Ovary (tissue), 9 donors: ENCODE data around the gene COL7A1. TPM values are rescaled to one million over a fixed set of nuclear protein-coding genes. Genes with fewer than 3 reads are reported as not detected.

ENCODE experiments used
- DNase-seq, 5 donors: peaks; one replicate each; pipeline ENCODE4 v3.0.0-alpha.2; 2019 to 2020
- H3K27ac ChIP-seq, 2 donors: fragments of 200-600 bp; one replicate each; pipeline versions ENCODE4 v1.5.1 to v1.8.0; 2019 to 2022
- H3K27me3 ChIP-seq: fragments of 200-600 bp; one replicate; pipeline ENCODE4 v1.8.0; 2022
- H3K36me3 ChIP-seq: fragments of 200-600 bp; sonication (generic); one replicate; pipeline ENCODE4 v1.5.1; 2019
- H3K4me1 ChIP-seq: one replicate; pipeline ENCODE4 v1.8.1; 2013; ENCODE audit warnings: mild to moderate bottlenecking, moderate library complexity; ENCODE audit not compliant: insufficient read depth
- H3K4me3 ChIP-seq: fragments of 200-600 bp; sonication (generic); one replicate; pipeline ENCODE4 v1.5.1; 2017
- H3K9me3 ChIP-seq, 2 donors: fragments of 200-600 bp in 1 of 2; sonication (generic) in 1 of 2; one replicate each; pipeline versions ENCODE4 v1.5.1 to v1.8.1; 2013 to 2019; ENCODE audit warnings: mild to moderate bottlenecking in 1 of 2, moderate library complexity in 1 of 2
- EP300 ChIP-seq: sonication (generic); formaldehyde crosslinking; IDR thresholded peaks from one replicate; pipeline ENCODE4 v1.6.1; 2017; ENCODE audit warnings: antibody characterized with exemption
- POLR2A ChIP-seq: fragments of 450-650 bp; IDR thresholded peaks from one replicate; pipeline ENCODE4 v1.6.1; 2017; ENCODE audit warnings: antibody characterized with exemption, mild to moderate bottlenecking, moderate library complexity
- WGBS, 3 donors: extraction: QIAGEN DNeasy Blood & Tissue Kit in 1 of 3; methylation state at CpG; one replicate each; pipeline versions ENCODE4 v1.1.5 to v1.1.7; 2013 to 2017; 5-methylcytosine and 5-hydroxymethylcytosine counted together
- intact Hi-C, 4 donors: fragments of 100-400 bp; cut with DNase I; formaldehyde crosslinking; loops; one replicate each; pipeline versions ENCODE4 v1.11.0 to v1.15.1; 2022 to 2023
- polyA plus RNA-seq, 2 donors: library from polyadenylated mRNA; stranded (reverse); fragments of 200-250 nt in 1 of 2; fragments of 350-450 nt in 1 of 2; fragmentation: Illumina TruSeq in 1 of 2; extraction: RNeasy Lipid Tissue Mini Kit (QIAGEN cat#74804) in 1 of 2; gene quantifications; one replicate each; pipeline ENCODE4 v1.2.3, GENCODE V29; 2013 to 2014
- total RNA-seq, 7 donors: library from RNA; depleted of rRNA in 2 of 7; stranded (reverse); fragments of >200 nt in 2 of 7; fragmentation: NEBNext Ultra II Directional in 3 of 7; extraction: Animal tissue kit (Norgen Biotek cat#: 25700) in 3 of 7; gene quantifications; one replicate each; pipeline versions ENCODE4 v1.1.0 to v1.2.4, GENCODE V29; 2016 to 2023
- TF ChIP-seq, protein P1 (sequence below), 3 donors: fragments of 450-650 bp in 2 of 3; fragments of 200-600 bp in 1 of 3; IDR thresholded peaks; one replicate each; pipeline versions ENCODE4 v1.5.1 to v1.8.0; 2016 to 2022; ENCODE audit warnings: antibody characterized with exemption in 3 of 3, mild to moderate bottlenecking in 1 of 3
- donor health status: DM: no; HTN: no; CAD: no; lungs with moderate emphysema.
- donor health status: DM: no; HTN: no; CAD: no.
- donor health status: Bipolar disorder and iron deficiency.
- donor health status: DM: yes; HTN: yes; CAD: no.
- donor health status: DM: no; HTN: no; CAD: no.
- donor health status: DM: yes; HTN: yes; CAD: no.

COL7A1 gene
- total and polyA plus RNA-seq, 9 donors = 1.1 to 18.4 (median 8.3) TPM

DNA sequence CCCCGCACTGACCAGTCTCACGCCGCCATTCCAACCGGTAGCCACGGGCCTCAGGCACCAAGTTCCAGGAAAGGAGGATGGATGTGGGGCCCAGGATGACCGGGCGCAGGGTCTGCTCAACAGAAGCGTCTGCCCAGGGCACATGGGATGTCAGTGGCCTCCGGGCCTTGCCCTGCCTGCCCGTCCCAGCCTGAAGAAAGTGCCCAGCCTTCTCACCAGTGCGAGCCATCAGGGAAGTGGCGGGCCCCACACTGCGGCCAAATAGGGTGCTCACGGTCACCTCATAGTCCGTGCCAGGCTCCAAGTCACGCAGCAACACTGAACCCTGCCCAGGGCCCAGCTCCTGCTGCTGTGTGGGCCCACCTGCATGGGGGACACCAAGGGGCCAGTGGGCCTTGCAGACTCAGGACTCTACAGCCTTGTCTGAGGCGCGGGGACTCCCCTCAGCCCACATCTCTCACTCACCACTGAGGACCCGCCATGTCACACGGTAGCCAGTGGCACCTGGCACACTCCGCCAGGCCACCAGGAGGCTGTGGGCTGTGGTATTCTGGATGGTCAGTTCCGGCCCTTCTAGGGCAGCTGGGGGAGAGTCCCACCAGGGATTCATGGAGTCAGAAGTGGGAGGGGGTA lies 3.1 kb downstream of the COL7A1 start:
- Histone ChIP-seq H3K4me3 (no peak overlapping the region), H3K36me3 (no peaks in the 10 kb centered on the region), H3K4me1 (peaks cover 10% of the 10 kb centered on the region), H3K27me3 (no peaks in the 10 kb centered on the region), H3K9me3 (no peaks in the 10 kb centered on the region), H3K27ac (no peak overlapping the region)
- TF ChIP-seq EP300 = no peak
- TF ChIP-seq POLR2A = no peak
- TF ChIP-seq, protein P1, sequence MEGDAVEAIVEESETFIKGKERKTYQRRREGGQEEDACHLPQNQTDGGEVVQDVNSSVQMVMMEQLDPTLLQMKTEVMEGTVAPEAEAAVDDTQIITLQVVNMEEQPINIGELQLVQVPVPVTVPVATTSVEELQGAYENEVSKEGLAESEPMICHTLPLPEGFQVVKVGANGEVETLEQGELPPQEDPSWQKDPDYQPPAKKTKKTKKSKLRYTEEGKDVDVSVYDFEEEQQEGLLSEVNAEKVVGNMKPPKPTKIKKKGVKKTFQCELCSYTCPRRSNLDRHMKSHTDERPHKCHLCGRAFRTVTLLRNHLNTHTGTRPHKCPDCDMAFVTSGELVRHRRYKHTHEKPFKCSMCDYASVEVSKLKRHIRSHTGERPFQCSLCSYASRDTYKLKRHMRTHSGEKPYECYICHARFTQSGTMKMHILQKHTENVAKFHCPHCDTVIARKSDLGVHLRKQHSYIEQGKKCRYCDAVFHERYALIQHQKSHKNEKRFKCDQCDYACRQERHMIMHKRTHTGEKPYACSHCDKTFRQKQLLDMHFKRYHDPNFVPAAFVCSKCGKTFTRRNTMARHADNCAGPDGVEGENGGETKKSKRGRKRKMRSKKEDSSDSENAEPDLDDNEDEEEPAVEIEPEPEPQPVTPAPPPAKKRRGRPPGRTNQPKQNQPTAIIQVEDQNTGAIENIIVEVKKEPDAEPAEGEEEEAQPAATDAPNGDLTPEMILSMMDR (IDR thresholded peaks at IDR 0.05) = no peak
- DNase-seq = no peak
- intact Hi-C loops = no loop called here
- 91 to 97% (median 92%) methylated on average over 19 to 22 of the region's 22 CpGs for WGBS, 3 donors

DNA sequence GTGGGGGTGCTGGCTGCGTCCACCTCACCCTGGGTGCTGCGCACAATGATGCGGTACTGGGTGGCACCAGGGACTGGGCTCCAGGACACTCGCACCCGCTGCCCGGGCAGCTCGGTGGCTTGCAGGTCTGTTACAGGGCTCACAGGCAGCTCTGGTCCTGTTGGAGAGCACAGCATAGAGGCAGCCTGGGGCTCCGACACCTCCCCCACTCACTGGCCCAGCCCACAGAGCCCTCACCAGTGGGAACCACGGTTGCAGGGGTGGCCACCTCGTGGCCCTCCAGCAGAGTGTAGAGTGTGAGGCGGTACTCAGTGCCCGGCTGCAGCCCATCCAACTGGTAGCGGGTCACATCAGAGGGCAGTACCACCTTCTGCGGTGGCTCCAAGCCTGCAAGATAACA lies 3.7 kb downstream of the COL7A1 start:
- DNase-seq = no peak
- Histone ChIP-seq H3K4me1 (peaks cover 10% of the 10 kb centered on the region), H3K4me3 (no peak overlapping the region), H3K27ac (no peak overlapping the region), H3K27me3 (no peaks in the 10 kb centered on the region), H3K36me3 (no peaks in the 10 kb centered on the region), H3K9me3 (no peaks in the 10 kb centered on the region)
- TF ChIP-seq POLR2A = no peak
- TF ChIP-seq, protein P1 (IDR thresholded peaks at IDR 0.05) = no peak
- TF ChIP-seq EP300 = no peak
- intact Hi-C loops = no loop called here
- WGBS, 3 donors = 89 to 97% (median 90%) methylated on average over 14 of the region's 14 CpGs

DNA sequence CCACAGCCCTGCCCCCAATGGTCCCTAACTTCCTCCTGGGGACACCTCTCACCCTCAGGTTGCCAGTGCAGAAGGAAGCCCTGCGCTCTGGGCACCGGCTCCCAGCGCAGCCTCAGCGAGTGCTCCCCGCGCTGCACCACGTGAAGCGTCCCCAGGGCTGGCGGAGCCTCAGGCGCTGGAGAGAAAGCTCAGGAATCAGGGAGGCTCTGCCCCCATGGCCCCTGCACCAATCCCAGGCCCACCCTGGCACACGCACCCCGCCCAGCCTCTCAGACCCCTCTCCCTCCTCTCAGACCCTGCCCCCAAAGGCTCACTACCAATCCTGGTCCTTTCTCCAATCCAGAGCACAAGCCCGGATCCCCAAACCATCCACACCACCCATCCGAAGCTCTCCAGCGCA lies 6.9 kb downstream of the COL7A1 start:
- WGBS, 3 donors = 83 to 94% (median 91%) methylated on average over 15 of the region's 15 CpGs
- TF ChIP-seq, protein P1 (IDR thresholded peaks at IDR 0.05) = no peak
- no peak for TF ChIP-seq POLR2A
- no peak for TF ChIP-seq EP300
- no peak for DNase-seq

DNA sequence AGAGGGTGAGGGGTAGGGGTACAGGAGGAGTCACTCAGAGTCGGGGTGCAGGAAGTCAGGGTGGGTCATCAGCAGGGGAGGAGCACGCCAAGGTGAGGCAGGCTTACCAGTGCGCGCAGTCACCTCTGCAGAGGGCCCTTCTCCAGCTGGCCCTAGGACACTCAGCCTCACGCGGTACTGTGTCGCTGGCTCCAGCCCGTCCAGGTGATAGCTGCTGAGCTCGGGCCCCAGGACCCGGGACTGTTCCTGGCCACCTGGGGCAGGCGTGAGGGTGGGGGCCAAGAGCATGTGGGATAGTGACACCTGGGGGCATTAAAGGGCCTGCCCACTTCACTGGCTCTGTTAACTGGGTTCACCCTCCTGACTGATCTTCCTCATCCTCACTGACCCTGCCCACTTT lies 7.4 kb downstream of the COL7A1 start:
- H3K27me3 ChIP-seq = no peaks in the 10 kb centered on the region
- H3K27ac ChIP-seq = no peak overlapping the region
- intact Hi-C loops = no loop called here
- WGBS, 3 donors = 84 to 89% (median 86%) methylated on average over 11 of the region's 11 CpGs
- no peak for TF ChIP-seq EP300
- TF ChIP-seq POLR2A = no peak
- TF ChIP-seq, protein P1 (IDR thresholded peaks at IDR 0.05) = no peak
- H3K4me1 ChIP-seq = no peaks in the 10 kb centered on the region
- no peak for DNase-seq
- no peaks in the 10 kb centered on the region for H3K36me3 ChIP-seq
- no peaks in the 10 kb centered on the region for H3K9me3 ChIP-seq
- no peak overlapping the region for H3K4me3 ChIP-seq

More for the DNA sequence above, 6.9 kb downstream of the COL7A1 start:
- no peaks in the 10 kb centered on the region for H3K36me3 ChIP-seq
- H3K4me3 ChIP-seq = no peak overlapping the region
- H3K27ac ChIP-seq = no peak overlapping the region
- no peaks in the 10 kb centered on the region for H3K27me3 ChIP-seq
- no peaks in the 10 kb centered on the region for H3K9me3 ChIP-seq
- intact Hi-C loops = no loop called here
- no peaks in the 10 kb centered on the region for H3K4me1 ChIP-seq
